Calu3 (cell line): Measurements from ENCODE around the gene SPG11. TPM values are rescaled to one million over a fixed set of nuclear protein-coding genes. Genes with fewer than 3 reads are reported as not detected.
"Not testable (repeated sequence)": the region's sequence is repeated elsewhere in the genome, so short reads cannot be mapped to it uniquely, and the experiment has no call there.

Experiments used
- BruUV-seq: library from RNA; stranded (reverse); fragments of 400-500 nt; replicated peaks from 2 replicates; lab custom pipeline; 2021; lab: Mats Ljungman, UMichigan
- CTCF ChIA-PET: fragments of 300-600 bp; sonication (Branson Sonifier 250); formaldehyde crosslinking; loops from one replicate; lab custom pipeline; 2022; ENCODE audit warnings: antibody characterized with exemption; lab: Charles Lee
- DNase-seq: peaks from one replicate; pipeline ENCODE4 v3.0.0; 2022
- H3K27ac Mint-ChIP-seq: one replicate; pipeline ENCODE4 v1.8.0; 2022; ENCODE audit warnings: mixed read lengths; ENCODE audit not compliant: unreplicated experiment
- H3K27me3 Mint-ChIP-seq: one replicate; pipeline ENCODE4 v1.8.0; 2022; ENCODE audit warnings: mixed read lengths; ENCODE audit not compliant: unreplicated experiment
- H3K36me3 Mint-ChIP-seq: one replicate; pipeline ENCODE4 v1.8.0; 2022; ENCODE audit warnings: mild to moderate bottlenecking, moderate library complexity, mixed read lengths; ENCODE audit not compliant: insufficient read depth, unreplicated experiment
- H3K4me1 Mint-ChIP-seq: one replicate; pipeline ENCODE4 v1.8.0; 2022; ENCODE audit warnings: mild to moderate bottlenecking, low read depth, mixed read lengths; ENCODE audit not compliant: unreplicated experiment
- H3K4me3 Mint-ChIP-seq: one replicate; pipeline ENCODE4 v1.8.0; 2022; ENCODE audit warnings: mild to moderate bottlenecking, low read depth, moderate library complexity, mixed read lengths; ENCODE audit not compliant: unreplicated experiment
- H3K9me3 Mint-ChIP-seq: one replicate; pipeline ENCODE4 v1.8.0; 2022; ENCODE audit warnings: low read depth, mixed read lengths; ENCODE audit not compliant: unreplicated experiment
- intact Hi-C: fragments of 100-400 bp; cut with micrococcal nuclease; formaldehyde crosslinking; loops from one replicate; pipeline ENCODE4 v1.10.0; 2022; ENCODE audit not compliant: unreplicated experiment
- total RNA-seq: library from RNA; stranded (reverse); gene quantifications from 2 replicates; pipeline ENCODE4 v1.2.3, GENCODE V29; 2022
- TF ChIP-seq, protein P1 (sequence below): fragments of 200-600 bp; IDR thresholded peaks from one replicate; pipeline ENCODE4 v1.8.0; 2022; ENCODE audit warnings: antibody characterized with exemption; ENCODE audit not compliant: unreplicated experiment

The SPG11 gene
- total RNA-seq, 1 experiment from 2014 or later, result 36.6 TPM

DNA sequence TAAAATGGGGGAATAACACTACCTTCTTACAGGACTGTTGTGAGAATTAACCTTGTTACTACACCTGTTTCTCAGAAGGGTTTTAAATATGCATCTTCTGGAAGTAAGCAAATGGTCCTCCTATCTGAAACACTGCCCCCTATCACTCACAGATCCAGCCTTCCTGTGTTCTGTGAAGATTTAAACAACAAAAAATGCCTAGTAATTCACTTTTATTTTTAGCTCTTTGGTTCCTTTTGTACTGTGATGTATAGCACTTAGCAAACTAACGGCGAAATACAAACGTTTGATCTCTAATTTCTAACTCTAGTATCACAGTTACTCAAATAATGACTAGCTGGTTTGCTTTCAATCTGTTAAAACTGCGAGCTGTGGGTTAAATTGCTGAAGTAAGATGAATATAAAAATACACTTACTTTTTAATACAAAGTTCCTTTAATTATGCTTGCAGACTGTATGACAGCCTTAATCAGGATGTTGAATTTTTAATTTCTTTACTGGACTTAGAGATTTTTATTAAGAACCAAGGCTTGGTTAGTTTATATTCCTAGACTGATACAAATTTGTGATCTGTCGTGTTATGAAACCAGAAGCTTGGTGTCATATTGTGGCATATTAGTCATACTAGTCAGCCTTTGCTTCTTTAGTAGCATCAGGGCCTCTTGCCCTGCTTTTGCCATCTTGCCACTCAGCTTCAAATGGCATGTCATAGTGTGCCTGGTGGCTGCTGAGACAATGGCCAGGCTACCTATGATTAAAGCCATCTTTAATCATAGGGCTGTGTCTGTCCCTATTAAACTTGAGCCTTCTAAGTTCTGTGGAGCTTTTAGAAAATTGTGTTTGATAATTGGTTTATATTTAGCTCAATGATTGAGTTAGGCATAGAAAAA lies 117.3 kb downstream of the SPG11 start:
- no peak overlapping the region for H3K4me3 Mint-ChIP-seq
- peaks cover 18% of the 10 kb centered on the region for H3K36me3 Mint-ChIP-seq
- CTCF ChIA-PET, result interaction anchor here (0.6 kb wide), 1 partner anchor 790 kb away, joined by 3 read pairs; no protein-coding TSS in a partner anchor
- H3K27me3 Mint-ChIP-seq, result no peaks in the 10 kb centered on the region
- H3K9me3 Mint-ChIP-seq, result no peaks in the 10 kb centered on the region
- H3K4me1 Mint-ChIP-seq, result no peaks in the 10 kb centered on the region
- H3K27ac Mint-ChIP-seq, result no peak overlapping the region
- intact Hi-C loops, result no loop called here
- no peak for DNase-seq
- TF ChIP-seq, protein P1, sequence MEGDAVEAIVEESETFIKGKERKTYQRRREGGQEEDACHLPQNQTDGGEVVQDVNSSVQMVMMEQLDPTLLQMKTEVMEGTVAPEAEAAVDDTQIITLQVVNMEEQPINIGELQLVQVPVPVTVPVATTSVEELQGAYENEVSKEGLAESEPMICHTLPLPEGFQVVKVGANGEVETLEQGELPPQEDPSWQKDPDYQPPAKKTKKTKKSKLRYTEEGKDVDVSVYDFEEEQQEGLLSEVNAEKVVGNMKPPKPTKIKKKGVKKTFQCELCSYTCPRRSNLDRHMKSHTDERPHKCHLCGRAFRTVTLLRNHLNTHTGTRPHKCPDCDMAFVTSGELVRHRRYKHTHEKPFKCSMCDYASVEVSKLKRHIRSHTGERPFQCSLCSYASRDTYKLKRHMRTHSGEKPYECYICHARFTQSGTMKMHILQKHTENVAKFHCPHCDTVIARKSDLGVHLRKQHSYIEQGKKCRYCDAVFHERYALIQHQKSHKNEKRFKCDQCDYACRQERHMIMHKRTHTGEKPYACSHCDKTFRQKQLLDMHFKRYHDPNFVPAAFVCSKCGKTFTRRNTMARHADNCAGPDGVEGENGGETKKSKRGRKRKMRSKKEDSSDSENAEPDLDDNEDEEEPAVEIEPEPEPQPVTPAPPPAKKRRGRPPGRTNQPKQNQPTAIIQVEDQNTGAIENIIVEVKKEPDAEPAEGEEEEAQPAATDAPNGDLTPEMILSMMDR, result no peak
- no TSS peak for BruUV-seq

DNA sequence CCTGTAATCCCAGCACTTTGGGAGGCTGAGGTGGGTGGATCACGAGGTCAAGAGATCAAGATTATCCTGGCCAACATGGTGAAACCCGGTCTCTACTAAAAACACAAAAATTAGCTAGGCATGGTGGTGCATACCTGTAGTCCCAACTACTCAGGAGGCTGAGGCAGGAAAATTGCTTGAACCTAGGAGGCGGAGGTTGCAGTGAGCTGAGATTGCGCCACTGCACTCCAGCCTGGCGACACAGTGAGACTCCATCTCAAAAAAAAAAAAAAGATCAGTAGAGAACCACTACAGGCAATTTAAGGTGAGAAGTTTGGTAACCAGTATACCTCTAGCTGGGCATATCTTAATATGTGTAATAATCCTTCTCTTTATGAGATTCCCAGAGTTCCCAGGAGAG lies 118.7 kb downstream of the SPG11 start:
- DNase-seq, H3K4me3 Mint-ChIP-seq, H3K27ac Mint-ChIP-seq, intact Hi-C loops, CTCF ChIA-PET, H3K9me3 Mint-ChIP-seq, BruUV-seq, H3K27me3 Mint-ChIP-seq, H3K4me1 Mint-ChIP-seq: not testable (repeated sequence)
- peaks cover 21% of the 10 kb centered on the region for H3K36me3 Mint-ChIP-seq

DNA sequence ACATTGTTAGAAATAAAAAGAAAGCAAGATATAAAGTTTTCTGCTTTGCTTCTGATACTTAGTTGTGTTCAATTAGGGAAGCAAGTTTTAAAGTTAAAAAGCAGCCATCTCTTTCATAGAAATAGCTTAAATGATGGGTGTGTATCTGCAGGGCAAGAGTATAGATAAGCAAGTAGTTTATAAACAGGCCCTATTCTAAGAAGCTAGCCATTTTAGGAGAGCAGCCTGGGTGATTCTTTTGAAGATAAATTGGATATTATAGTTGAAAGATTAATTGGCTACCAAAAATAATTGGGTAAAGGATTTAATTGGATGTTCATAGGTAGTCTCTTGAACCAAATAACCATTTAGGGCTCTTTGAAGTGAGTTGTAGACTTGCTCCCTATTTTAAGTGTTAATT lies 120.9 kb downstream of the SPG11 start:
- no peak for DNase-seq
- Mint-ChIP-seq H3K9me3 (no peaks in the 10 kb centered on the region), H3K27ac (no peak overlapping the region), H3K4me1 (no peaks in the 10 kb centered on the region), H3K36me3 (peaks cover 26% of the 10 kb centered on the region), H3K4me3 (no peak overlapping the region), H3K27me3 (no peaks in the 10 kb centered on the region)
- BruUV-seq, result no TSS peak
- CTCF ChIA-PET, result no interaction called here
- TF ChIP-seq, protein P1, result no peak
- intact Hi-C loops, result no loop called here

DNA sequence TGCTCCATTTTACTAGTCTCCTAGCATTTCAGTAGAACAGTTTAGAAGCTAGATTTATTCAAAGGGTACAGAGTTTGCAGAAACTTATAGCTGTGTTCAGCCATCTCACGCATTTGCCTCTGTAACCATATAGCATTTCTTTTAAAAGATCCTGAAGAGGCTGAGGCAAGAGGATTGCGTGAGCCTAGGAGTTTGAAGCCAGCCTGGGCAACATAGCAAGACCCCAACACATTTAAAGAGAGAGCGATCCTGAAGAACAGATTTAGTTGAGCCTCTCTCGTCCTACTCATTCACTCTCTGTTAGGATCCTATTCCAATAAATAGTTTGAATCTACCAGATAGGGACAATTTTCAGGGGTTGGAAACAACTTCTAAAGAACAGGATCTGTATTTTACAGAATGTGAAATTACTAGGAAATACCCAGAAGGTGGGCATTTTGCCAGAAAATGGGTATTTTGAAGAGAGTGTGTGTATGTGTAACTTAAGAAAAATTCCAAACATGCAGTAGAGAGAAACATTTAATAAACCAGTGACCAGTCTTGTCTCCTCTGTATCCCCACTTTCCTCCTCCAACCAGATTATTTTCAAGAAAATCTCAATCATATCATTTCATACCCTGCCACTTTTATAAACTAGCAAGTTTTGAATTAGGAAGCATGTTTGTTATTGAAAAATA lies 122.0 kb downstream of the SPG11 start:
- no peaks in the 10 kb centered on the region for H3K4me1 Mint-ChIP-seq
- H3K27me3 Mint-ChIP-seq, result no peaks in the 10 kb centered on the region
- no peak for DNase-seq
- no TSS peak for BruUV-seq
- CTCF ChIA-PET, result no interaction called here
- H3K27ac Mint-ChIP-seq, result no peak overlapping the region
- peaks cover 36% of the 10 kb centered on the region for H3K36me3 Mint-ChIP-seq
- intact Hi-C loops, result no loop called here
- no peak overlapping the region for H3K4me3 Mint-ChIP-seq
- TF ChIP-seq, protein P1, result no peak
- no peaks in the 10 kb centered on the region for H3K9me3 Mint-ChIP-seq
